Smooth muscle cell of the coronary artery (primary cell): ENCODE results near the gene SLC17A9. TPM values are rescaled to one million over a fixed set of nuclear protein-coding genes. Genes with fewer than 3 reads are reported as not detected.

Experiments
- total RNA-seq: library from RNA; depleted of rRNA; stranded (reverse); fragments of >200 nt; gene quantifications from 2 replicates; pipeline ENCODE4 v1.2.3, GENCODE V29; 2014; ENCODE audit warnings: low replicate concordance

Gene SLC17A9
- total RNA-seq = 2.5 and 20.9 TPM in 2 replicates

GRCh38 chr20:62952373-62952967 is at the start of gene SLC17A9:
SLC17A9 (plus strand) TSS chr20:62952709; CDS start chr20:62952831, 122 bp downstream.

DNA sequence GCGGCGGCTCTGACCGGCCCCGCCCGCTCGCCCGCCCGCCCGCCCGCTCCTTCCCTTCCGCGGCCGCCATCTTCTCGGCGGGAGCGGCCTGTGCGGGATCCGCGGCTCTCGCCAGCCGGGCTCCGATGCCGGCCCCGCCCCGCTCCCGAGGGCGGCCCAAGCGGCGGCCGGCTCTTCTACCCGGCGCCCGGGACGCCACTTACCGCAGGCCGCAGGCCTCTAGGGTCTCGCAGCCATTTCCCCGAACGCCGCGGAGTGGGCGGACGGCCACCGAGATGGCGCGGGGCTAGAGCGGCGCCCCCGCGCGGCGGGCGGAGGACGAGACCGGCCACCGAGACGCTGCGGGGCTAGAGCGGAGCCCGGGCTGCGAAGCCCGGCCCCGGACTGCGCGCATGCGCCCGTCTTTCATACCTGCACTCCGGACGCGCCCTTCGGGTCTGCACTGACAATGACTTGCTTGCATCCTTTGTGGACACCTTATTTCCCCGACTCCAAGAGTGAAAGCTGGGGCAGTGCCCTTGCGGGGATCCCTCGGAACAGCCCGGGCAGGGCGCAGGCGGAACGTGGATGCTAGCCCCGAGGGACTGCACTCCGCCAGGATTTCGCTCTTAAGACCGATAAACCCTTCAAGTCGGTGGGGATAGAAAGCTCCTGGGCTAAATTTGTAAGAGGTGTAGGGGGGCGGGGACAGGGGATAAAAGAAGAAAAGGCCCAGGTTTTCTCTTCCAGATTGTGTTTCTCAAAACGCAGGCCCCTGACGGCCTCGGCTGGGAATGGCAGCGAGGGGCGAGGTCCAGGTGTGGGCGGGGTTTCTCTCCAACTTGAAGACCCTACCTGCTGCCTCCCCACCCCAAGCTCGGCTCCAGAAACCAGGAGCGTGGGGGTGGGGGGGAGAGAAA is 26.0 kb upstream of the SLC17A9 start, which contains the start of gene DIDO1:
Gene DIDO1, minus strand, starts transcription at position 277 of the 899 bp plus-strand sequence.

DNA sequence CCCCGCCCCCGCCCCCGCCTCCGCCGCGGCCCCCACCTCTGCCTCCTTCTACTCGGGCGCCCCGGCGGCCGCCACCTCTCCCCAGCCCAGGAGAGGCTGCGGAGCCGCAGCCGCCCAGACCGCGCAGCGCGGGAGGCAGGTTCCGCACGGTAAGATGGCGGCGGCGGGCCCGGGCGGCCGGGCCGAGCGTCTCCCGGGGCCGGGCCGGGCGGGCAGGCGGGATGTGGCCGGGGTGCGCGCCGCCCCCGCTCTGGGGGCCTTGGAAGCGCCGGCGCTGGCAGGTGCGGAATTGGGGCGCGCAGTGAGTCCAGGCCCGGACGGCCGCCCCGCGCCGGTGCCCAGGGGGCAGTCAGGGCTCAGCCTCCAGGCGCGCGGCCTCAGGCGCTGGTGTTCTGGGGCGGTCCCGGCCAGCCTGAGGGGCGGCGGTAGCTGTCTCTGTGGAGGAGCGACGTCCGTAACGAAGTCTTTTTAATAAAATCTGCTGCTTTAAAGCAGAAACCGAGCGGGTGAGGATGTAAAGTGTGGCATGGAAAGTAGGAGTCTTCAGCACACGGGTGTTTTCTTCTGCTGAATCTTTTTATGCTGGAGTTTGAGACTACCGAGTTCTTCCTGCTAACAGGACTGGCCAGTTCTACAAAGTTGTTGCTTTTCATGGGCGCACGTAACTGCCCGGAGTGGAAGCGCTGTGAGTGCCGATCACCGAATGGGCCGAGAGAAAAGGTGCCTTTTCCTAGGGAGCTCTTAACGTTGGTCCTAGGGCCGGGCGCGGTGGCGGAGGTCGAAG is 14.2 kb upstream of the SLC17A9 start, which contains the start of gene GID8:
Gene GID8, plus strand, starts transcription at position 43 of the 784 bp plus-strand sequence. CDS start 3,356 bp downstream, outside the sequence.

GRCh38 chr20:63006540-63007359 is 54.2 kb downstream of the SLC17A9 start, which contains the start of gene BHLHE23:
BHLHE23 (minus strand) TSS chr20:63006964; CDS start chr20:63006774, 190 bp downstream.

Other genes starting within 250 kb of the SLC17A9 start
- gene NTSR1, start 243.9 kb upstream of the SLC17A9 start, total RNA-seq = under 0.01 and 0.12 TPM in 2 replicates
- gene MRGBP, start 156.2 kb upstream of the SLC17A9 start, total RNA-seq = 8.0 and 16.0 TPM in 2 replicates
- gene OGFR, start 147.9 kb upstream of the SLC17A9 start, total RNA-seq = 24.1 and 39.2 TPM in 2 replicates
- 0.30 TPM in 1 of 2 replicates, not detected in the other for gene COL9A3, start 135.7 kb upstream of the SLC17A9 start, total RNA-seq
- gene TCFL5, start 90.9 kb upstream of the SLC17A9 start, total RNA-seq = 11.5 and 12.5 TPM in 2 replicates
- 24.8 and 25.5 TPM in 2 replicates for gene DIDO1, start 26.2 kb upstream of the SLC17A9 start, total RNA-seq
- gene GID8, start 14.6 kb upstream of the SLC17A9 start, total RNA-seq = 37.5 and 39.4 TPM in 2 replicates
- gene BHLHE23, start 54.3 kb downstream of the SLC17A9 start, total RNA-seq = not detected in 2 replicates